ENCODE results near the gene IL31RA.

- no peak for TF ChIP-seq CTBP1 (IDR thresholded peaks at IDR 0.05; ENCODE audit: borderline replicate concordance)
- no peak for TF ChIP-seq BHLHE40 (IDR thresholded peaks at IDR 0.05; ENCODE audit: borderline replicate concordance)
- TF ChIP-seq SP1 (IDR thresholded peaks at IDR 0.05), result no peak
Observed at GRCh38 chr5:55923865-55924500, 72.8 kb downstream of the IL31RA start.

Measured in HEK293T (cell line).